CD4-positive, alpha-beta T cell treated with Interleukin-6 at 100 ng/mL for 8 hours (primary cell): ENCODE data around the gene RBMY1J.
"Not testable (repeated sequence)": the region's sequence is repeated elsewhere in the genome, so short reads cannot be mapped to it uniquely, and the experiment has no call there.

Source experiments
- DNase-seq: peaks from one replicate; pipeline ENCODE4 v3.0.0-alpha.2; 2020; ENCODE audit warnings: mixed read lengths, low spot score

Gene RBMY1J

DNA sequence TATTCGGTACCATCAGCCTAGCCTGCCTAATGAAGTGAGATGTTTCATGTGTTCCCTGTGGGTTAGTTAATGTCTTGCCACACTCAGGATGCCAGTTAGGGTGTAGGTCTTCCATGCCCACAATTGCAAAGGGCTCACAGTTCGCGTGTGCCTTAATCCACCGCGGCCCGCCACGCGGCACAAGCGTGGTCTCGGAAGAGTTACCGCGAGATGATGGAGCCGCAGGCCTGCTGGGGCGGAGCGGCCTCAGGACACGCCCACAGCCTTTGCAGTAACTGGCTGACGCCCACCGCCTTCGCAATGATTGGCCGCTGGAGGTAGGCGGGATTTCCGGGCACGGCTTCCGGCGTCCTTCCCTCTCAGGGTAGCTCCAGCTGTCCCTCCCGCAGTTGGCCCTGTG is at the start of gene RBMY1J:
Gene RBMY1J (plus strand): TSS at position 301 of the 400 bp plus-strand sequence. CDS start 2,038 bp downstream, outside the sequence.
- not testable (repeated sequence) for DNase-seq

- no peak for DNase-seq
These were observed 35.8 kb upstream of the RBMY1J start for GRCh38 chrY:22367416-22367815.

GRCh38 chrY:22370623-22371022 is 32.6 kb upstream of the RBMY1J start:
- DNase-seq: no peak

- DNase-seq: no peak
These were observed 29.7 kb upstream of the RBMY1J start for GRCh38 chrY:22373494-22373893.

DNA sequence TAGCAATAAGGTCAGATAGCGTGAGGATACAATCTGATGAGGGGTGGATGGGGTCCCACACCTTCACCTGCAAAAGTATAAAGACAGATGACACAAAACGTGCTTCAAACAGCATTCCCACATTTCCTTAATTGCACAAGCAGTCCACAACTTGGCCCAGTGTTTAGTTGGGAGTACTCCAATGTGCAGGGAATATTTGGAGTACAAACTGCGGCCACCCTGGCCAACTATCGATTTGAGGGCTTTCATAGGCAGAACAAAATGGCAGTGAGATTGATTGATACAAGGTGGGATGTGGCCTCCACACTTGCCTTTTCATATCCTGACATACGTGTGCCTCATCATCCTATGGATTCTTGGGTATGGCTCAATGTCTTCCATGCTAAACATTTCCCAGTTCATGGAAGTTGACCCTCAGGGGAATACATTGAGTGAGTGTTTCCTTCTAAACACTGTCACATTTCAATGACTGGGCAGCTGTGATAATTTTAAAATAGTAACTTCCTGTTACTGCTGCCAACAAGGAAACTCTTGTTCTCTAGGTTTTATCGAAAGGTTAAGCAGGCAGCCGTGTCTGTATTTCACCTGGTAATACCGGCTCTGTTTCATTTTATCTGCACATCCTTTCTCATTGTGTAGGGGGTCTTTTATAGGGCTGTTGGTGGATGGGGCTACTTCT is 41.6 kb downstream of the RBMY1J start:
- not testable (repeated sequence) for DNase-seq

DNA sequence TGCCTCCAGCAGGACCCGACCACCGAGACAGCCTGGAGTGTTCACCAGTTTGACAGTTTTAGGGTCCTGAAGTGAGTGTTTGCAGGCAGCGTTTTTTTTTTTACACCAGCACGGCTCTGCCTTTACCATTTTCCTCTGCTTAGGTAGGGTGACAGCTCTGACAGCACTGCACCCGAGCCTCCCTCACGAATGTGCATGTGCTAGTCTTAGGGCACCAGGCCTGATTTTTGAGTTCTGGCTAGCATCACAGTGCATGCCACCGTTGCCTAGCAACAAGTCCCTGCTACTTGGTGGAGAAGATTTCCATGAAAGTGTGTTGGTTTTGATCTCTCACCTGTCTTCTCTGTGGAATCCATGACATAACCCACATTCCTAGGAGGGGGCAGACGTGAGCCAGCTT is 52.3 kb downstream of the RBMY1J start:
- not testable (repeated sequence) for DNase-seq

DNA sequence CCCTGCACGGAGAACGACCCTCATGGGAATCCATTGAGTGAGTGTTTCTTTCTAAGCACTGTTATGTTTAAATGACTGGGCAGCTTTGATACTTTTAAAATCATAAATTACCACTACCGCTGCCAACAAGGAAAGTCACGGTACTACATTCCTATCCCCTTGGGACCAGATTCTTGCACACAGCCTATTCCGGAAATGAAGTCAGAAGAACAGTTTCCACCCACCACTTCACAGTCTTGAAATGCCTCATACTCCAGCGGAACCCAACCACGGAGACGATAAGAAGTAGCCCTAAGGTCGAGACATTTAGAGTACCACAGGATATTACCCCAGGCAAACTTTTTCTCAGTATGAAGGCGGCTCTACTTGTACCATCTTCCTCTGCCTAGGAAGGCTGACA is 58.8 kb downstream of the RBMY1J start:
- not testable (repeated sequence) for DNase-seq
